Breast epithelium (tissue), 4 donors: ENCODE results near the gene TECTA. TPM values are rescaled to one million over a fixed set of nuclear protein-coding genes. Genes with fewer than 3 reads are reported as not detected.

Source experiments
- DNase-seq, 2 donors: peaks; one replicate each; pipeline ENCODE4 v3.0.0-alpha.2; 2019; ENCODE audit warnings: low spot score in 2 of 2
- H3K27ac ChIP-seq, 2 donors: fragments of 200-600 bp; sonication (generic) in 1 of 2; one replicate each; pipeline ENCODE4 v1.5.1; 2016 to 2019; ENCODE audit warnings: mild to moderate bottlenecking in 1 of 2
- H3K27me3 ChIP-seq, 2 donors: fragments of 200-600 bp; sonication (generic) in 1 of 2; one replicate each; pipeline versions ENCODE4 v1.5.1 to v1.6.0; 2017 to 2019; ENCODE audit warnings: control low read depth in 1 of 2, mild to moderate bottlenecking in 1 of 2
- H3K36me3 ChIP-seq: fragments of 200-600 bp; one replicate; pipeline ENCODE4 v1.5.1; 2019
- H3K4me1 ChIP-seq, 2 donors: fragments of 200-600 bp; sonication (generic); one replicate each; pipeline ENCODE4 v1.5.1; 2016 to 2019; ENCODE audit warnings: control low read depth in 1 of 2
- H3K4me3 ChIP-seq, 3 donors: fragments of 200-600 bp; sonication (generic); 1 replicate in 2 of 3; 2 replicates in 1 of 3; pipeline ENCODE4 v1.5.1; 2016 to 2019; ENCODE audit warnings: mild to moderate bottlenecking in 3 of 3, moderate library complexity in 2 of 3
- H3K9me3 ChIP-seq, 2 donors: fragments of 200-600 bp; sonication (generic) in 1 of 2; one replicate each; pipeline ENCODE4 v1.5.1; 2016 to 2019; ENCODE audit warnings: control low read depth in 1 of 2
- CTCF ChIP-seq, 3 donors: fragments of 450-650 bp; IDR thresholded peaks; one replicate each; pipeline ENCODE4 v1.5.1; 2016 to 2017; ENCODE audit warnings: antibody characterized with exemption in 3 of 3, mild to moderate bottlenecking in 3 of 3, moderate library complexity in 3 of 3
- POLR2A ChIP-seq: fragments of 450-650 bp; IDR thresholded peaks from one replicate; pipeline ENCODE4 v1.6.1; 2016; ENCODE audit warnings: antibody characterized with exemption, mild to moderate bottlenecking, moderate library complexity
- POLR2AphosphoS5 ChIP-seq, 3 donors: sonication (generic); formaldehyde crosslinking; IDR thresholded peaks; one replicate each; pipeline ENCODE4 v1.6.1; 2017; ENCODE audit warnings: antibody characterized with exemption in 3 of 3
- intact Hi-C: fragments of 100-400 bp; cut with DNase I; formaldehyde crosslinking; loops from one replicate; pipeline ENCODE4 v1.15.1; 2023; ENCODE audit warnings: low total_unique reads
- total RNA-seq, 3 donors: library from RNA; depleted of rRNA; stranded (reverse); fragments of >200 nt; gene quantifications; one replicate each; pipeline ENCODE4 v1.1.0, GENCODE V29; 2016

Gene TECTA
- total RNA-seq, result 1 to 10 TPM in 1 of 3 donors, under 1 TPM in 2; 0.64 to 1.3 (median 0.88) TPM

GRCh38 chr11:121100943-121101342, at the start of gene TECTA:
Gene TECTA, plus strand, starts transcription at chr11:121101243. Its CDS starts 1,423 bp downstream, at chr11:121102666.
- TF ChIP-seq CTCF (IDR thresholded peaks at IDR 0.05) (no peak), POLR2AphosphoS5 (IDR thresholded peaks at IDR 0.05) (no peak), POLR2A (no peak)
- Histone ChIP-seq H3K4me3 (no peak within 1 kb of the TSS), H3K36me3 (no peaks in the 10 kb centered on the region), H3K4me1 (no peaks in the 10 kb centered on the region), H3K27me3 (no peaks in the 10 kb centered on the region), H3K27ac (no peak within 1 kb of the TSS), H3K9me3 (no peaks in the 10 kb centered on the region)
- DNase-seq, result no peak
- intact Hi-C loops, result no loop called here

GRCh38 chr11:121053244-121053643, 47.8 kb upstream of the TECTA start:
- H3K9me3 ChIP-seq, result no peaks in the 10 kb centered on the region
- no peak overlapping the region for H3K27ac ChIP-seq
- no peak for DNase-seq
- intact Hi-C loops, result no loop called here
- no peaks in the 10 kb centered on the region for H3K4me1 ChIP-seq
- peaks cover 6% of the 10 kb centered on the region for H3K36me3 ChIP-seq
- no peaks in the 10 kb centered on the region for H3K27me3 ChIP-seq
- H3K4me3 ChIP-seq, result no peak overlapping the region
- TF ChIP-seq POLR2A (no peak), POLR2AphosphoS5 (IDR thresholded peaks at IDR 0.05) (no peak), CTCF (IDR thresholded peaks at IDR 0.05) (no peak)

- no peaks in the 10 kb centered on the region for H3K4me1 ChIP-seq
- H3K27ac ChIP-seq, result no peak overlapping the region
- H3K27me3 ChIP-seq, result no peaks in the 10 kb centered on the region
- no peak for TF ChIP-seq POLR2AphosphoS5 (IDR thresholded peaks at IDR 0.05)
- TF ChIP-seq POLR2A, result no peak
- no peak for TF ChIP-seq CTCF (IDR thresholded peaks at IDR 0.05)
- H3K9me3 ChIP-seq, result no peaks in the 10 kb centered on the region
- no peak for DNase-seq
- intact Hi-C loops, result no loop called here
- peaks cover 6% of the 10 kb centered on the region for H3K36me3 ChIP-seq
- no peak overlapping the region for H3K4me3 ChIP-seq
These were observed 46.8 kb upstream of the TECTA start for GRCh38 chr11:121054266-121054665.

GRCh38 chr11:121055076-121055475, 46.0 kb upstream of the TECTA start:
- intact Hi-C loops, result no loop called here
- Histone ChIP-seq H3K27me3 (no peaks in the 10 kb centered on the region), H3K4me1 (no peaks in the 10 kb centered on the region), H3K27ac (no peak overlapping the region), H3K9me3 (no peaks in the 10 kb centered on the region), H3K36me3 (peaks cover 6% of the 10 kb centered on the region), H3K4me3 (no peak overlapping the region)
- TF ChIP-seq POLR2AphosphoS5 (IDR thresholded peaks at IDR 0.05) (no peak), CTCF (IDR thresholded peaks at IDR 0.05) (no peak), POLR2A (no peak)
- no peak for DNase-seq

GRCh38 chr11:121057922-121058321, 43.1 kb upstream of the TECTA start:
- H3K9me3 ChIP-seq, result no peaks in the 10 kb centered on the region
- H3K4me1 ChIP-seq, result no peaks in the 10 kb centered on the region
- H3K36me3 ChIP-seq, result peaks cover 6% of the 10 kb centered on the region
- H3K27me3 ChIP-seq, result no peaks in the 10 kb centered on the region
- H3K4me3 ChIP-seq, result no peak overlapping the region
- TF ChIP-seq POLR2A (no peak), CTCF (IDR thresholded peaks at IDR 0.05) (no peak), POLR2AphosphoS5 (IDR thresholded peaks at IDR 0.05) (no peak)
- H3K27ac ChIP-seq, result no peak overlapping the region
- intact Hi-C loops, result no loop called here
- no peak for DNase-seq
